NCI-H526 (cell line): ENCODE results near the gene DYRK1A.

Experiments
- DNase-seq, 2 experiments: peaks; one replicate each; lab custom pipeline; 2025; lab: John Stamatoyannopoulos, UW

The DYRK1A gene

DNA sequence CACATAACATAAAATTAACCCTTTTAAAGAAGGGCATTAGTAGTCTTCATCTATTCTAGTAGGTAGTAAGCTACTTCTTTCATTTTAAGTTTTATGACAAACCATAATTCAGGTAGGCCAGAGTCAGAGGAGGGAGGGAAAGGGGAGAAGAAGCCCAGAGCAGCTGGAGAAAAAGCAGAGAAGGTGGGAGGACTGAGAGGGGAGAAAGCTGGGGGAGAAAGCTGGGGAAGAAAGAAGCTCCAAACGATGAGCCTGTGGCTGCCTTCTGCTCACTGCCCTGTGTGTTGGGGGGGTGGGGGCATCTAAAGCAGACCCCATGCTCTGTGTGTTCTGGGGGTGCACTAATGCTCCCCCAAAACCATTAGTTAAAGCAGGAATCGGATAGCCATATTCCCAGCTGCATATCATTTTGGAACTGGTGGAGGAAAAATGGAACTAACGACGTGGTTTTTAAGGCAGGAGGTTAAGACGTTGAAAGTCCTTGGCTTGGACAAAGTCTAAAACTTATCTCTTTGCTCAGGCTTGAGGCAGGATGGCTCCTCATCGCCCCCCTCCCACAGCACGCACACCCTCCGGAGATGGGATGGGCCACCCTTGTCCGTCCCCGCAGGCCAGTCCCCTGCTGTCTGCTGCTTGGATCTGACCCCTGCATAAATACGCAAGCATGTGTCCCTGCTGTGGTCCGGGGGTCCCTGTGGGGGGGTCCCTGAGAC lies 184.2 kb downstream of the DYRK1A start:
- no peak for DNase-seq

DNA sequence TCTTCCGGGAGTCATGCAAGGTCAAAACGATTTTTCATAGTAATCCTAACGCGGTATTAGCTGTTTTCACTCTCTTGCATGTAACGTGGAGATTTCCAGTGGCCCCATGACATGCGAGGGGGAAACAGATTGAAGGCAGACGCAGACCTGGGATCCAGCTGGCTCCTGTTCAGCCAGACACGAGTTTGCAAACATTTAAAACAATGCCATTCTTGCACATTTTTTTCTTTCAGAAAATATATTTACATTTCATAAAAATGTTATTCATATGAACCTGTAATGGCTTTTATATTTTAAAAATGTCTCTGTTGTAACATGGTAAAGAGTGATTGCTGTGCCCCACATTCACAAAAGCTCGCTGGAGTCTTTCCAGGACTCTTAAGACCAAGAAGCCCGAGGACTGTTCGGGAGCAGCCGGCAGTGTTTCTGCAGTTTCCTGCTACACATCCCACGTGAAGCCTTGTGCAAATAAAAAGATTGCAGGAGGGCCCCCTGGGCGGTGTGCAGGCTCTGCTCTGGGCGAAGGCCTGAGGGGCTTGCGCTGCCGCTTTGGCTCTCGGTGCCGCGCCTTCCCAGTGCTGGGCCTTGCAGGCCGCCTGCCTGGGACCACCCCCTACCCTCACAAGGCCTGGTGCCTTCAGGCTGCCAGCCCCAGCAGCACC lies 184.9 kb downstream of the DYRK1A start:
- peak; percentile 20 to 24 for DNase-seq

DNA sequence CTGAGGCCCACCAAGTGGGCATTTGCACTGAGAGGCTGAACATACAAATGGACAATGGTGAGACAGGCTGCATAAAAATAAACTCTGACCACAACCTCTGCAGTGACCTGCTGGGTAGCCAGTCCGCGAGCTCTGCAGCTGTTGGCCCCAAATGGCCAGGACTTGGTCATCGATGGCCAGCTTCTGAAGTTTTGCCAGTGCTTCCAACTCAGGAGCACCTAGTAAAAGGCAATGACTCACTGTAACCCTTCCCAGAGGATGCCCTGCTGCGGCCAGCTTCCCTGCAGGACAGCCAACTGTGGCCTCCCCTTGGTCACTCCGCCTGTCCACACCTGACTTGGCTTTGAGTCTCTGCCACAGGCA lies 185.4 kb downstream of the DYRK1A start:
- DNase-seq, result no peak

DNA sequence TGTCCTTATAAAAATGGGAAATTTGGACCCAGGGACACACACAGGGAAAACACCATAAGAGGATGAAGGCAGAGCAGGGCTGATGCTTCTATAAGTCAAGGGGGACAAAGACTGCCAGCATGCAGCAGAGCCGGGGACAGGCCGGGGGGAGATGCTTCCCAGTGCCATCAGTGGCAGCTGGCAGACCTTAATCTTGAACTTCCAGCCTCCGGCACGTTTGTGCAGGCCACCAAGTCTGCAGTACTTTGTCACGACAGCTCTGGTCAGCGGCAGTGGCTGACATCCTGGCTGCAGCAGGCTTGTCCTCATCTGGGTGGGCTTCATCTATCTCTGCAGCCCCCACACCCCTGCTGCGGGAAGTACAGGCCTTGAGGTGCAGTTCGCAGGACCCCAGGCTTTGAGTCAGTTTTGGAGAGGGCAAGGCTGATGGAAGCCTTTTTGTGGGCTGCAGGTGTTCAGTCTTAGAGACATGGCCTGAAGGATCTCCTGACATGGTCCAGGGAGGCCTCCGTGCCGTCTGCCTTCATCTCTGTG lies 186.0 kb downstream of the DYRK1A start:
- no peak for DNase-seq

DNA sequence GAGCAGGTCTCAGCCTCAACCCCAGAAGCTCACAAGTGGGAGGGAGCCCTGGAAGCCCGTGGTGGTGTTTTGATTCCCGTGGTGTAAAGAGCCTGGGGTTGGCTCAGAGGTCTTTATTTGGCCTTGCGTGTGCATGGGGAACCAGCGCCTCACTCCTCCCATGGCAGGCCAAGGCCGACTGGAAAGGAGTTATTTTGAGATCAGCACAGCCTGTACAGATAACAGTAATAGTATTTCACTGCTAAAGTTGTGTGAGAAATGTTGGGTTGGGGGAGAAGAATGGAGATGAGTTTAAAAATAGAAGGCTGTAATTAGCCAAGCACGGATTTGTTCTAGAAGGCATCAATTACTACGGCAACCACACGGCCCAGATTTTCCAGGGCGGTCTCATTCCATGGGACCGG lies 186.5 kb downstream of the DYRK1A start:
- DNase-seq, result no peak

DNA sequence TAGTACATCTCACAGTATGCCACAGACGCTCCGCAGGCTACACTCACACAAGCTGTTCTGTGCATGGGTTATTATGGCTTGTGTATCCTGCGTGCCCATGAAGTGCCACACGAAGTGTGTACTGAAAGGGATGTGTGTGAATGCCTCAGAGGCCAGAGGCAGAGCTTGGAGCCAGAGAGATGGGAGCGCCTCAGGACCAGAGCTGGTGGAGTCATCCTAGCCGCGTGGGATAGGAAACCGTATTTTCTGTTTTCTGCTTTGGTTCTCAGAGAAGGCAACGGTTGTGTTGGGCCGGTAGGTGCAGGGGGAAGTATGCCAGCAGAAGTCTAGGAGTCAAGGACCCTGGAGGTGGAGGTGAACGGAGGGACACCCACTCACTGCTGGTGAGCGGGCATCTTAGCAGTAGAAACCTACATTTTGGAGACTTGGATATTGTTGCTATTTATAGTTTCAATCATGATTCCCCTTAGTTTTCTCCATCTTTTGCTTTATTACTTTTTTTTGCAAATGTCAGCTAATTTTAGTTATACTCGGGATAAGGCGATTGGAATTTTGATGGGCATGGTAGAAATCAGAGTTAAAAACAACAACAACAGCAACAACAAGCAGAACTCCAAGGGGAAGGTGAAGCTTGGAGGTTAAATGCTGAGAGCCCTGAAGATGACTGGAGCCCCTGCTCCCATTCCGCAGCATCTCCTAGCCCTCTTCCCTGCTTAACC lies 188.2 kb downstream of the DYRK1A start:
- DNase-seq, result no peak

DNA sequence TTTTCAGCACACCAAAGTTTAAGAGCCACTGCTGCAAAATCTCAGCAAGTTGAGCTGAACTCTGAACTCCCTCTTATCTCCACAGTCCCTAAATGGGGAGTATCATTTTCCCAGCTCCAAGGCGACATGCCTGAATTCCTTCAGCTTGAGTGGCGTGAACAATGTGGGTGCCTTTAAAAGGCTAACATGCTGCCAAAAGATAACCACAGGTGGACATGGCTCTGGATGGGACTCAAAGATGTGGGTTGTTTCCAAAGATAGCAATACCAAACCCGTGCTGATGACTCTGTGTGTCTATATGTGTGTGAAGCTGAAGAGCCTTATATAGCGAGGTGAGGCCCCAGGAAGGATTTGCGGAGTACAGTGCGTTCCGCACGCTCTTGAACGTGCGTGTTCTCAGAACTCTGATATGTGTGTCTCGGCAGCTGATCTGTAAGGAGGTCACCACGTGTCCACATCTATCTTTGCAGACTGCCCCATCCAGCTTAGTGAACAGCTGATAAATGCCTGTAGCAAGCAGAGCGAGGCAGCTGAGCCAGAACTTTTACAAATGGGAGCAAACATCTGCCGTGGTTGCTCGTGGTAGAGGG lies 189.2 kb downstream of the DYRK1A start:
- DNase-seq, result no peak

DNA sequence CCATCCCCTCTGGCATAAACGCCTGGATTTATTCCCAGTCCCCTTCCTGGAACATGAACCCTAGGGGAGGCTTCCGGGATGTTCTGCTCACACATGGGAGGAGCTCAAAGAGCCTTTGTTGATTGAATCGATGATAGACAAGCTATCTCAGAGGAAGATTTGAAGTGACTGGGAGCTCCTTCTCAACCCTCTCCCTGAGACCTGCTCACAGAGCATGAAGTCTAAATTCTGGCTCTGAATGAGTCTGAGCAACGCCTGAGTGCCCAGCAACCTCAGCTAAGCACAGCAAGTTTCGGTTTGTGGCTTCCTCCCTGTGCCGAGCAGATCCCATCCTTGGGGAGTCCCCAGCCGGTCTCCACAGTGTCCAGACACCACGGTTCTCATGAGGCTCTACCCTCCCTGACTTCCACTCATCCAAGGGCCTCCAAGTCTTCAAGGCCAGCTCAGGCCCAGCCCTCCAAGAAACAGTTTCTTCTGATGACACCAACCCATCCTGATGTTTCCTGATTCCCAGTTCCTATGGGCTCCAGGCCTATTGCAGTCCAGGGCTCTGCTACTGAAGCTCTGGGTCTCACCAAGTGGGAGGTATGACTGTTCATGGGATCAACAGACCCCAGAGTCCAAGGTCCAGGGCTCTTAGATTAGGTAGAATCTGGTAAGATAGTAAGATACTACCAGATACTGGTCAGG lies 190.8 kb downstream of the DYRK1A start:
- no peak for DNase-seq

DNA sequence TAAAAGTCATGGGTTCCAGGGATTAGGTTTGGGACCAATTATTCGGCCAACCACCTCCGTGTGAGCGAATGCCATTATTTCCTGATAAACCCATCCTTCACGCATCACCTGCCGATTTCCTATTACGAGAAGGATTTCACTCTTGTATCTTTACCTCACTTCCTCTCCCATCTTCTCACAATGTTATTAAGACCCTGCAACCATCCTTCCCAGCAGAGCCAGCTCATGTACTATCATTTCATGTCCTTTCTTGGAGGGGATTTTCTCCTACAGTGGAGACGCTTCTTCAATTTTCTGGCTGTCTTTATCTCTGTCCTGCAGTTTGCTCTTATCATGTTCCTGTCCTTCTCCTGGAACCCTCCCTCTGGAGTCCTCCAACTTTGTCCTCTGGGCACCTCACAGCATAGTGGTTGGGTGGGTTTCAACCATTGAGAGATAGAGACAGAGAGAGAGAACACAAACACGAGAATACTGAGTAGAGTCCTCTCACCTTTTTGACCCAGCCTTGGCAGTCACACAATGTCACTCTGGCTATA lies 192.2 kb downstream of the DYRK1A start:
- no peak for DNase-seq

DNA sequence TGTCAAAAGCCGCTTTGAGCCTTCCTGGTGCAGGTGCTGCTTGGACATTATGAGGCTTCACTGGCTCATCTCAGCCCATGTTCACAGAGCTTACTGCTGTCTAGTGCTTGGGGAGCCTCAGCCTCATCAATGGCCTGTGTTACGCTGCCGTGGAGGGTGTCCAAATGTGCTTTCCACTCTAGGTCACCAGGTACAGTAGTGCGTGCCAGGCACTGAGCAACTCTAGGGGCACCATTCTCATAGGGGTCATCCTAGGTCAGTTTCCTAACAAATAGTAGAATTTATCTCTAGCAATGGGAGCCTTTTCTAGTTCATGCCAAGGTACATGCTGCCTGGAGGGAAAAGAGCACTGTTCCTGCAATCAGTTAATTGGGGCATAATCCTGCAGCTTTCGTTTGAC lies 193.8 kb downstream of the DYRK1A start:
- DNase-seq, result no peak

DNA sequence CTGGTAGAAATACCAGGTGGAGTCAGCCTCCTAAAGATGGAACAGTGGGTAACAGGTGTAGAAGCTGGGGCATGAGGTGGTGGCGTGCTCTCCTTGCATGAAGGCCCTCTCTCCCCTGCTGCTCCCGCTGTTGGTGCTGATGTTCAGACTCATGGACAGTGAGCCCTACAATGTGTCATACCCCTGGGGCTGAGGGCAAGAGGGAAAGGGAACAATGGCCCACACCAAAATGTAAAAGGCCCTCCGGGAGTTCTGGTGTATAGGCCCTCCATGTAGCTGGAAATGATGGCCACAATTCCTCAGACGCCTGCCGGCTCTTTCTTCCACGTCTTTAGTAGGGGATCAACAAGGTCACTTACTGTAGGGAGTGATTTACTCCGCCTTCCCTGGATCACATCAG lies 194.9 kb downstream of the DYRK1A start:
- DNase-seq, result no peak

DNA sequence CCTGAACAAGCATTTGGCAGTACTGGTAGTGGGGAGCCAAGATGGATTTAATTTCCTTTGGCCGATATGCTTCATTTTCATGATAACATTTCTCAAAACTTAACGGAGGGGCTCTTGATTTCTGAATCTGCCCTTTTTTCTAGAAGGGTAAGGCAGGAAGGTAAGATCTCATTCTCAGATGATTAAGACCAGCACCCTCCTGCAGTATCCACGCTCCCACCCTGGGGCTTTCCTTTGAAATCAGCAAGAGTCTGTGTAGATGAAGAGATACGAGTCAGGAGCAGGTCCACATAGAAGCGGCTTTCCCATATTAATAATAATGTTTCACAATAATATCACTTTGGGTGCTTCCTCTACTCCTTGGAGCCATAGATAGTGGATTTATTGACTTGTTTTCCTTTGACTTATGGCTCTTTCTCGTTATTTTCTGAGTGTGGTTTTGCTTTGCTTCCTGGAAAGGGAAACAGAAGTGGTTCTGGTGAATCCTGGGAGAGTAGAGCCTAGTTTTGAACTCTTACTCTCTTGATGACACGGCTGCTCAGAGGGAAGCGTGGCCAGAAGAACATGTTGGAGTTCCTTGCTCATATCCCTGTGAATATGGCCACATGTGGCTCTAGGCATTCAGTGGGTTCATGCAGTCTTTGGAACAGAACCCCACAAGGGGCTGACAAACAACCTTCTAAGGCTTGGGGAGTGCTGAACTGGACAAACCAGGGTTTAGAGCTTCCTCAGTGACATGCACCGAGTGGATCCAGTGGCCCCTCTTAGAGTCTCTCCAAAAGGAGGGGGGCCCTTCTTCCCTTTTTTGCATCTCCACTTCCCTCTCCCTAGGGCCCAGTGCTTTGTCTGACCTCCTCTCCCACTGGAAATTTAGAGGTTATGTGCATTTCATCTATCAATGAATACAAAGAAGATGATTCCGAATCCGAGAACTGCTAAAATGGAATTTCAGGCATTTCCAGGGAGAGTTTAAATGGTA lies 195.7 kb downstream of the DYRK1A start:
- DNase-seq, result no peak

DNA sequence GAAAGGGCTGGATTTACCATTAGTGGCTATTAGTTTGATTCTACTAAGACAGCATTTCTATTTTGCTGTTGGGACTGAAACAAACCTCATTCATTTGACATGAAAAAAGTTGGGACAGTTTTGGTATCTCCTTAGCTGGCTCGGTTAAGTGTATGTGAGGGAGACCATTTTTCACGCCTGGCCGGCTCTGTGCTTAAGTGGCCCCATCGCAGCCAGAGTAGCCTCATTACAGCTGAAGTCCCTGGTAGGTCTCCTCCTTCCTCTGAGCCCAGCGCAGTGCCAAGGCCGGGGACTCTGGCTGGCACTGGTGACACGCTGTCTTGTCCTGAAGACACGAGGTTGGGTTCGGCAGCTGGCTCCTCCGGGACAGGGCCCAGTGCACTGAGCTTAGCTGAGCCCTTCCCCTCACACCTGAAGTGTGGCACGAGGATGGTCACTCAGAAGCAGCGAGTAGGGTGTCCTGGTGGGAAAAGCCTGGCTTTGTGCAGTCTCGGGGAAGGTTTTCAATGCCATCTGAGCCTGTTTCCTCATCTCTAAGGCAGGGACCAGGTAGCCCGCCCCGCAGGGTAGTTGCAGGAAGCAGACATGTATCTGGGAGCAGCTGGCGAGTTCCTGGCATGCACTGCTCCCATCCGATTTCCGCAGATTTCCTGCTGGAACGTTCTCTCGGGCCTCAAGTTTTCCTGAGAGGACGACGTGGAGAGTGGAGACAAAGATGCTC lies 196.5 kb downstream of the DYRK1A start:
- DNase-seq, result peak in 1 of 2 experiments; percentile 66

DNA sequence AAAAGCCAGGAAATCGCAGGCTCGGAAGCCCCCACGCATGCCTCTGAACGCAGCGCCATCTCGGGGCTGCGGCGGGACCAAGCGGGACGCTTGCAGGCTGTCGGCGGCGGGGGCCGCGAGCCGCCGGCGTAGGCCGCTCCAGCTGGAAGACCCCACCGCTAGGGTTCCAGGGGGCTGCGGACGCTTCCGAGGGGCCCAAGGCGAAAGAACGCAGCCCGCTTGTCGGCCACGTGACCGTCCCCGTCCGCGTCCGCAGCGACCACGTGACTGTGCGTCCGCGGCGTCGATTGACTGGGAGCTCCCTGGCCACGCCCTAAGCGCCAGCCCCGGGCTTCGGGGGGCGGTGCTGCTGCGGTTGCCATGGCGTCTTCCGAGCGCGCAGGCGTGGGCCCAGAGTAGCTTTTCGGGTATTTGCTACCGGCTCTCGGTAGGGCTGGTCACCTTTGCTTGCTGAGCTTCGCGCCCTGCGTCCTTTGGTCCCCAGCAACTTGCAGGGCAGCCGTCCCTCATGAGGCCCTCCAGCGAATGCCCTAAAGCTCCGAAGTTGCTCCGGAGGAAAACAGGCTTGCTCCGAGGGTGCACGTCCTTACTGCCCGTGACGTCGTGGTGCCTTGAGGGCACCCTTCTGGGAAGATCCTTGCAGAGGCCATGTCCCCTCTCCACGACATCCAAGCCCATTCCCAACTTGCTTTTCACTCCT lies 197.2 kb downstream of the DYRK1A start:
- peak; percentile 73 to 96 for DNase-seq

DNA sequence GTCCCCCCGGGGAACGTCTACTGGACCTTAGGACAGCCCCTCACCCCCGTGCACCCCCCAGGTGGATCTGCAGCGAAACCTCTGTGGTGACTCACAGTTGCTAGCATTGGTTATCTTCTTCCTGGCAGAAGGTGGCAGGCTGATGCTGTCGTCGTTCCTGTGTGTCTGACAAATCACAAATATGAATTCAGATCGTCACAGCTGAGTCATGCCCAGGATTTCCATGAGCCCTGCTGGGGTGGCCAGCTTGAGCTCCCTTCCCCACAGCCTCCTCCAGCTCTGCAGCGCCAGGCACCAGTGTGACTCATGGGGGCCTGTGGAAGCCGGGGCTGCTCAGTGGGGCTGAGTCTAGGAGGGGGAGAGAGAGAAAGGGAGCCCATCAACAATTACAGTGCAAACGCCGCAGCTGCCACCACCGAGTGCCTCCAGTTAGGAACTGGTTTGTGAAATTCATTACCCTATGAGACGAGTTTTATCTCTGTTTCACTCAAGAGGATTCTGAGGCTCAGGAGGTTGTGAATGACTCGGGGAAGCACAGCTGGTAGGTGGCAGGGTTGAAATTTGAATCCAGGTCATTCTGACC lies 197.9 kb downstream of the DYRK1A start:
- peak; percentile 59 to 67 for DNase-seq

DNA sequence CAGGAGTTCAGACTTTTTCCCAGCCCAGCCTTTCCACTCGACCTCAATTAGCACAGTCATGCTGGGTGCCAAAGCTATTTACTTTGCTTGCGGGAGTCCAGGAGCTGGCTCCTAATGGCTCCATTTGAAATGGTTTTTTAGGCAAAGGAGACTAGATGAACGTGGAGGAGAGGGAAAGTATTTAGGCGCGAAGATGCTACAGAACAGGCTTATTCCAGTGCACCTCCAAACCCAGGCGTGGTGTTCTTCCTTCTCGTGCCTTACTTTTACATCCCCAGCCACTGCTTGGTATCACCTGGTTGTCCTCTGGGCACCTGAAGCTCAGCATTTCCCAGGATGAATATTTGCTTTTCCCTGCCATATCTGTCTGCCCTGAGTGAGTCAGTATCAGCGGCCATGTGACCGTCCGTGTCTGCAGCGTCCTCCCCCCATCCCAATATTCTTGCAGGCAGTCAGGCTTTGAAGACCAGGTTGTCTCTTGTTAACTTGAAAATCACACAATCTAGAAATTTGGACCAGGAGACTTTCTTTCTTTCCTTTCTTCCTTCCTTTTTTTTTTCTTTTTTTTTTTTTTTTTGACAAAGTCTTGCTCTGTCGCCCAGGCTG lies 198.5 kb downstream of the DYRK1A start:
- DNase-seq, result no peak

DNA sequence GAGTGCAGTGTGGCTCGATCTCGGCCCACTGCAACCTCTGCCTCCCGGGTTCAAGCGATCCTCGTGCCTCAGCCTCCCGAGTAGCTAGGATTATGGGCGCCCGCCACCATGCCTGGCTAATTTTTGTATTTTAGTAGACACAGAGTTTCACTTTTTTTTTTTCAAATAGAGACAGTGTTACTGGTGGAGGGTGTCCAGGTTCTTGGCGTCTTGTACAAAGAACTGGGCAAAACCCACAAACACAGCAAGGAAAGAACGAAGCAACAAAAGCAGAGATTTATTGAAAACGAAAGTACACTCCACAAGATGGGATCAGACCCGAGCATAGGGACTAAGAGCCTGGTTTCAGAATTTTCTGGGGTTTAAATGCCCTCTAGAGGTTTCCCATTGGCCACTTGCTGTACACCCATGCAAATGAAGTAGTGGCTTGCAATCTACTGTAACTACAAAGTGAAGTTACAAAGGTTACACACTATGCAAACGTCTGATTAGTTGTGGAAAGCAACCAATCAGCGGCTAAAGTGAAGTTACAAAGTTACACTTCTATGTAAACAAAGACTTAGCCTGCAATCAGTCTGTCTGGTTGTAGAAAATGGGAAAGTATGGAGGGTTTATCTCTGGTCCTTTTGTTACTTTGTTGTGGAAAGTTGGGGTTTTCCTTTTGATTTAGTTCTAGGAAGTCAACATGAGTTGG lies 199.1 kb downstream of the DYRK1A start:
- peak in 1 of 2 experiments; percentile 43 for DNase-seq
